ENCODE measurements around the gene UBB. TPM values are rescaled to one million over a fixed set of nuclear protein-coding genes. Genes with fewer than 3 reads are reported as not detected.

The UBB gene
- total RNA-seq, 1 experiment from 2014 or later = 1,609 TPM

DNA sequence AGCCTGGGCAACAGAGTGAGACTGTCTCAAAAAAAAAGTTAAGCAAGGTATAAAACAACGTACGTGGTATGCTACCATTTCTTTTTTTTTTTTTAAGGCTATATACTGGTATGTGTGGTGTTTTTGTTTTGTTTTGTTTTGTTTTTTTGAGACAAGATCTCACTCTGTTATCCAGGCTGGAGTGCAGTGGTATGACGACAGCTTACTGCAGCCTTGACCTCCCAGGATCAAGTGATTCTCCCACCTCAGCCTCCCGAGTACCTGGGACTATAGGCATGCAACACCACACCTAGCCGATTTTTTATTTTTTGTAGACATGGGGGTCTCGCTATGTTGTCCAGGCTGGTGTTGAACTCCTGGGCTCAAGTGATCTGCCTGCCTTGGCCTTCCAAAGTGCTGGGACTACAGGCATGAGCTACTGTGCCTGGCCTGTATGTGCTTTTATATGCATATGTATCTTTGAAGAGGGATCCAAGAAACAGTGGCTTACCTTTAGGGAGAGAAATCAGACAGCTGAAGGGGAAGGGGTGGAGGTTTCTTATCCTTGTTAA lies 34.1 kb upstream of the UBB start:
- Histone ChIP-seq H2BK20ac (ENCODE audit: low read depth, low read length, poor library complexity, severe bottlenecking) (no peak overlapping the region), H3K56ac (ENCODE audit: insufficient read length, low read depth, low read length) (no peak overlapping the region), H3K79me1 (ENCODE audit: insufficient read depth, low read depth, low read length, poor library complexity, severe bottlenecking) (peaks cover 5% of the 10 kb centered on the region), H4K5ac (ENCODE audit: insufficient read length, low read depth, low read length) (no peak overlapping the region), H3K79me2 (ENCODE audit: insufficient read depth, low read length) (peaks cover 5% of the 10 kb centered on the region; the same call in 1 of the 2 replicates), H2BK15ac (ENCODE audit: low read depth, low read length) (no peak overlapping the region), H2AFZ (ENCODE audit: low read length) (no peak overlapping the region), H3K9me3 (ENCODE audit: control insufficient read depth, low read depth, low read length) (no peaks in the 10 kb centered on the region), H3T11ph (ENCODE audit: low read length) (no peak overlapping the region), H3K4me1 (ENCODE audit: insufficient read depth, low read length) (no peaks in the 10 kb centered on the region), H2BK5ac (ENCODE audit: insufficient read length, low read length) (no peak overlapping the region), H3K27me3 (ENCODE audit: insufficient read depth, low read length) (no peaks in the 10 kb centered on the region), H3K18ac (ENCODE audit: insufficient read length, low read depth, low read length) (no peak overlapping the region), H2BK12ac (ENCODE audit: insufficient read length, low read depth, low read length) (no peak overlapping the region), H3K9ac (ENCODE audit: extremely low read depth, insufficient read length, low read length) (no peak overlapping the region), H3K4me2 (ENCODE audit: insufficient read depth, insufficient read length, low read length) (no peak overlapping the region), H2AK5ac (ENCODE audit: insufficient read length, low read length) (no peak overlapping the region), H3K23ac (ENCODE audit: insufficient read length, low read depth, low read length) (no peak overlapping the region), H4K20me1 (ENCODE audit: control insufficient read depth, insufficient read depth, insufficient read length) (no peaks in the 10 kb centered on the region), H3K27ac (ENCODE audit: insufficient read length, low read depth, low read length) (no peak overlapping the region), H3K14ac (ENCODE audit: insufficient read depth, low read length) (no peak overlapping the region), H3K23me2 (ENCODE audit: insufficient read length, low read depth, low read length, poor library complexity, severe bottlenecking) (peaks cover 2% of the 10 kb centered on the region), H2BK120ac (ENCODE audit: low read depth, low read length, poor library complexity, severe bottlenecking) (no peak overlapping the region), H4K8ac (replicated peaks; ENCODE audit: insufficient read length, low read depth, low read length) (no peak overlapping the region), H3K4ac (ENCODE audit: low read depth, low read length) (no peak overlapping the region), H4K91ac (ENCODE audit: insufficient read length, low read depth, low read length) (no peak overlapping the region)
- no peak for DNase-seq
- Mint-ChIP-seq H3K9me3 (no peaks in the 10 kb centered on the region), H3K27me3 (ENCODE audit: low read depth) (no peaks in the 10 kb centered on the region), H3K27ac (no peak overlapping the region), H3K4me3 (no peak overlapping the region; a peak in 1 of 5 replicates), H3K4me1 (peaks cover 6 to 7% of the 10 kb centered on the region in 2 experiments), H3K36me3 (ENCODE audit: insufficient read depth in 1 of 3, low read depth in 3 of 3) (peaks cover 40 to 64% (median 54%) of the 10 kb centered on the region in 3 experiments)
- no peak for TF ChIP-seq CTCF (conservative IDR thresholded peaks at IDR 0.05)
- no CpG with 5 or more reads among the region's 6 CpGs for WGBS (ENCODE audit: extremely low coverage, insufficient read length, low lambda C conversion rate)
